HG03095 (cell line): ENCODE data around the gene SUCO.

Experiments used
- ATAC-seq: cut with Tn5 transposase; IDR thresholded peaks from one replicate; pipeline ENCODE4 v1.9.1; 2021; ENCODE audit warnings: moderate library complexity; ENCODE audit not compliant: unreplicated experiment

The SUCO gene

GRCh38 chr1:172515927-172516326 lies 17.0 kb upstream of the SUCO start:
- no peak for ATAC-seq

- ATAC-seq, result no peak
These were observed 15.9 kb upstream of the SUCO start for GRCh38 chr1:172517081-172517480.

GRCh38 chr1:172517545-172517944 lies 15.4 kb upstream of the SUCO start:
- ATAC-seq, result no peak

GRCh38 chr1:172529304-172529703 lies 3.6 kb upstream of the SUCO start:
- no peak for ATAC-seq

- no peak for ATAC-seq
These were observed 3.0 kb upstream of the SUCO start for GRCh38 chr1:172530000-172530399.

- ATAC-seq, result no peak
These were observed 1.4 kb upstream of the SUCO start for GRCh38 chr1:172531412-172532182.

GRCh38 chr1:172532183-172532699 lies 709 bp upstream of the SUCO start:
- peak; percentile 69 for ATAC-seq

- no peak for ATAC-seq
These were observed 682 bp downstream of the SUCO start for GRCh38 chr1:172533513-172534151.

- no peak for ATAC-seq
These were observed 3.3 kb downstream of the SUCO start for GRCh38 chr1:172536256-172536655.

- ATAC-seq, result no peak
These were observed 4.4 kb downstream of the SUCO start for GRCh38 chr1:172537366-172537765.

- no peak for ATAC-seq
These were observed 5.0 kb downstream of the SUCO start for GRCh38 chr1:172537827-172538391.

GRCh38 chr1:172540635-172541034 lies 7.7 kb downstream of the SUCO start:
- no peak for ATAC-seq

GRCh38 chr1:172544481-172545104 lies 11.6 kb downstream of the SUCO start:
- no peak for ATAC-seq

GRCh38 chr1:172545396-172546004 lies 12.6 kb downstream of the SUCO start:
- ATAC-seq, result peak; percentile 85

- no peak for ATAC-seq
These were observed 14.1 kb downstream of the SUCO start for GRCh38 chr1:172547071-172547470.

GRCh38 chr1:172549621-172550280 lies 16.8 kb downstream of the SUCO start:
- no peak for ATAC-seq

GRCh38 chr1:172551279-172551678 lies 18.3 kb downstream of the SUCO start:
- no peak for ATAC-seq

GRCh38 chr1:172554915-172555314 lies 22.0 kb downstream of the SUCO start:
- no peak for ATAC-seq

- ATAC-seq, result no peak
These were observed 23.5 kb downstream of the SUCO start for GRCh38 chr1:172556461-172556860.

- ATAC-seq, result no peak
These were observed 24.3 kb downstream of the SUCO start for GRCh38 chr1:172557270-172557669.
